HG03354 (cell line): ENCODE measurements around the gene CCNJL.
"Not testable (repeated sequence)": the region's sequence is repeated elsewhere in the genome, so short reads cannot be mapped to it uniquely, and the experiment has no call there.

Experiments
- ATAC-seq: cut with Tn5 transposase; IDR thresholded peaks from one replicate; pipeline ENCODE4 v1.9.1; 2021; ENCODE audit warnings: mild to moderate bottlenecking; ENCODE audit not compliant: unreplicated experiment, poor library complexity, severe bottlenecking

Gene CCNJL

GRCh38 chr5:160269017-160269416, 43.3 kb downstream of the CCNJL start:
- ATAC-seq, result no peak

GRCh38 chr5:160268121-160268520, 44.2 kb downstream of the CCNJL start:
- no peak for ATAC-seq

GRCh38 chr5:160266752-160267345, 45.5 kb downstream of the CCNJL start:
- no peak for ATAC-seq

GRCh38 chr5:160266044-160266443, 46.3 kb downstream of the CCNJL start:
- ATAC-seq, result no peak

- ATAC-seq, result no peak
These were observed 49.0 kb downstream of the CCNJL start for GRCh38 chr5:160263326-160263855.

- no peak for ATAC-seq
These were observed 50.0 kb downstream of the CCNJL start for GRCh38 chr5:160262151-160263074.

GRCh38 chr5:160260881-160261815, 51.2 kb downstream of the CCNJL start:
- peak; percentile 59 for ATAC-seq

- no peak for ATAC-seq
These were observed 52.2 kb downstream of the CCNJL start for GRCh38 chr5:160260006-160260775.

- no peak for ATAC-seq
These were observed 53.0 kb downstream of the CCNJL start for GRCh38 chr5:160259341-160259740.

- ATAC-seq, result no peak
These were observed 57.7 kb downstream of the CCNJL start for GRCh38 chr5:160254706-160255105.

- ATAC-seq, result no peak
These were observed 58.9 kb downstream of the CCNJL start for GRCh38 chr5:160253441-160253840.

GRCh38 chr5:160252916-160253315, 59.4 kb downstream of the CCNJL start:
- no peak for ATAC-seq

GRCh38 chr5:160251406-160252155, 60.8 kb downstream of the CCNJL start:
- no peak for ATAC-seq

GRCh38 chr5:160250826-160251225, 61.5 kb downstream of the CCNJL start:
- no peak for ATAC-seq

- no peak for ATAC-seq
These were observed 62.1 kb downstream of the CCNJL start for GRCh38 chr5:160250226-160250625.

GRCh38 chr5:160249570-160249969, 62.8 kb downstream of the CCNJL start:
- not testable (repeated sequence) for ATAC-seq

GRCh38 chr5:160245506-160246086, 66.8 kb downstream of the CCNJL start:
- ATAC-seq, result no peak

- no peak for ATAC-seq
These were observed 70.2 kb downstream of the CCNJL start for GRCh38 chr5:160242145-160242544.
